ENCODE data around the gene TMEM255B.
"Not testable (repeated sequence)": the region's sequence is repeated elsewhere in the genome, so short reads cannot be mapped to it uniquely, and the experiment has no call there.

TMEM255B gene

GRCh38 chr13:113827021-113827420, 68.0 kb downstream of the TMEM255B start:
- H3K4me3 ChIP-seq (ENCODE audit: control insufficient read depth, low read depth, low read length): no peak overlapping the region
- no peak for TF ChIP-seq CTCF (IDR thresholded peaks at IDR 0.05; ENCODE audit: control insufficient read depth, insufficient read depth, low read depth, low read length, missing control alignments)
- no peak for DNase-seq (ENCODE audit: low read depth)

GRCh38 chr13:113828282-113828825, 69.3 kb downstream of the TMEM255B start:
- DNase-seq (ENCODE audit: low read depth): no peak
- no peak for TF ChIP-seq CTCF (IDR thresholded peaks at IDR 0.05; ENCODE audit: control insufficient read depth, insufficient read depth, low read depth, low read length, missing control alignments)
- H3K4me3 ChIP-seq (ENCODE audit: control insufficient read depth, low read depth, low read length): no peak overlapping the region

GRCh38 chr13:113830426-113830950, 71.5 kb downstream of the TMEM255B start:
- DNase-seq (ENCODE audit: low read depth); H3K4me3 ChIP-seq (ENCODE audit: control insufficient read depth, low read depth, low read length): not testable (repeated sequence)

- no peak overlapping the region for H3K4me3 ChIP-seq (ENCODE audit: control insufficient read depth, low read depth, low read length)
- no peak for DNase-seq (ENCODE audit: low read depth)
- no peak for TF ChIP-seq CTCF (IDR thresholded peaks at IDR 0.05; ENCODE audit: control insufficient read depth, insufficient read depth, low read depth, low read length, missing control alignments)
Observed at GRCh38 chr13:113831061-113831460, 72.0 kb downstream of the TMEM255B start.

GRCh38 chr13:113832205-113832604, 73.2 kb downstream of the TMEM255B start:
- no peak overlapping the region for H3K4me3 ChIP-seq (ENCODE audit: control insufficient read depth, low read depth, low read length)
- no peak for TF ChIP-seq CTCF (IDR thresholded peaks at IDR 0.05; ENCODE audit: control insufficient read depth, insufficient read depth, low read depth, low read length, missing control alignments)
- no peak for DNase-seq (ENCODE audit: low read depth)

- no peak overlapping the region for H3K4me3 ChIP-seq (ENCODE audit: control insufficient read depth, low read depth, low read length)
- no peak for TF ChIP-seq CTCF (IDR thresholded peaks at IDR 0.05; ENCODE audit: control insufficient read depth, insufficient read depth, low read depth, low read length, missing control alignments)
- no peak for DNase-seq (ENCODE audit: low read depth)
Observed at GRCh38 chr13:113832631-113833030, 73.6 kb downstream of the TMEM255B start.

- no peak overlapping the region for H3K4me3 ChIP-seq (ENCODE audit: control insufficient read depth, low read depth, low read length)
- DNase-seq (ENCODE audit: low read depth): no peak
- no peak for TF ChIP-seq CTCF (IDR thresholded peaks at IDR 0.05; ENCODE audit: control insufficient read depth, insufficient read depth, low read depth, low read length, missing control alignments)
Observed at GRCh38 chr13:113833111-113833830, 74.2 kb downstream of the TMEM255B start.

- not testable (repeated sequence) for DNase-seq (ENCODE audit: low read depth); H3K4me3 ChIP-seq (ENCODE audit: control insufficient read depth, low read depth, low read length)
Observed at GRCh38 chr13:113834006-113834405, 75.0 kb downstream of the TMEM255B start.

Measured in AG09309 (cell line).